Fibroblast of lung (primary cell): ENCODE results near the gene PRKAB1.

Experiments
- CTCF ChIP-seq, 2 donors: IDR thresholded peaks in 1 of 2; conservative IDR thresholded peaks in 1 of 2; 1 replicate in 1 of 2; 2 replicates in 1 of 2; pipeline ENCODE4 v1.5.1; 2011 to 2012; ENCODE audit warnings: low read length in 2 of 2, control low read depth in 1 of 2, inconsistent platforms in 1 of 2, low read depth in 1 of 2, mild to moderate bottlenecking in 1 of 2
- EZH2 ChIP-seq: IDR thresholded peaks from 2 replicates; pipeline ENCODE4 v1.5.1; 2012; ENCODE audit warnings: low read length, control low read depth, mild to moderate bottlenecking; ENCODE audit errors: missing control alignments

DNA sequence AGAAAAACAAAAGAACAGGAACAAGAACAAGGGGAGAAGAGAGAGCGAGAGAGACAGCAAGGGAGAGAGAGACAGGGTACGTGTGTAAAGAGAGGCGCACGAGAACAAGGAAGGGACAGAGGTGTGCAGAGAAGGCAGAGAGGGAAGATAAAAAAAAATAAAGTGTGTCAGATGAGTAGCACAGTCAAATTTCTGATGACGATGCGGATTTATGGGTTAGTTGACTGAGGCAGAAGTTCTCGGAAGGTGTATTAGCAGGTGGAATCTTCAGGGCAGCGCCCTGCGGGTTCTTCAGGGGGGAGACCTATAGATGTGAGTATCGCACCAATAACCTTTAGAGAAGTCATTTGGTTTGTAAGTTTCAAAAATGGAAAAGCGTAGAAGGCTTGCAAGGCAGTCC lies 44.8 kb downstream of the PRKAB1 start:
- TF ChIP-seq CTCF (conservative IDR thresholded peaks at IDR 0.05 in 1 of 2, IDR thresholded peaks at IDR 0.05 in 1 of 2; ENCODE audit: low read depth in 1 of 2, low read length in 2 of 2) (no peak), EZH2 (no peak)
